Progenitor cell of endocrine pancreas (in vitro differentiated cells): ENCODE data around the gene SOS2. TPM values are rescaled to one million over a fixed set of nuclear protein-coding genes. Genes with fewer than 3 reads are reported as not detected.

Experiments used
- DNase-seq: peaks from one replicate; pipeline ENCODE4 v3.0.0; 2021; ENCODE audit warnings: low spot score; ENCODE audit not compliant: unreplicated experiment
- H3K27ac Mint-ChIP-seq: 2 replicates; pipeline ENCODE4 v1.8.0; 2021; ENCODE audit warnings: mild to moderate bottlenecking, moderate library complexity, mixed read lengths
- H3K27me3 Mint-ChIP-seq: 2 replicates; pipeline ENCODE4 v1.8.0; 2021; ENCODE audit warnings: mixed read lengths
- H3K36me3 Mint-ChIP-seq: 2 replicates; pipeline ENCODE4 v1.8.0; 2022; ENCODE audit warnings: mixed read lengths; ENCODE audit not compliant: insufficient read depth
- H3K4me1 Mint-ChIP-seq: 2 replicates; pipeline ENCODE4 v1.8.0; 2021; ENCODE audit warnings: low read depth, mixed read lengths
- H3K4me3 Mint-ChIP-seq: 2 replicates; pipeline ENCODE4 v1.8.0; 2021; ENCODE audit warnings: low read depth, mild to moderate bottlenecking, moderate library complexity, mixed read lengths
- H3K9me3 Mint-ChIP-seq: 2 replicates; pipeline ENCODE4 v1.8.0; 2021; ENCODE audit warnings: low read depth, mixed read lengths
- total RNA-seq: library from RNA; stranded (reverse); gene quantifications from 2 replicates; pipeline ENCODE4 v1.2.1, GENCODE V29; 2021
- TF ChIP-seq, protein P1 (sequence below): fragments of 200-600 bp; sonication (generic); IDR thresholded peaks from one replicate; pipeline ENCODE4 v1.5.0; 2021; ENCODE audit warnings: antibody characterized with exemption, mild to moderate bottlenecking; ENCODE audit not compliant: unreplicated experiment

The SOS2 gene
- total RNA-seq, 1 donor from 2014 or later = 35.7 TPM

DNA sequence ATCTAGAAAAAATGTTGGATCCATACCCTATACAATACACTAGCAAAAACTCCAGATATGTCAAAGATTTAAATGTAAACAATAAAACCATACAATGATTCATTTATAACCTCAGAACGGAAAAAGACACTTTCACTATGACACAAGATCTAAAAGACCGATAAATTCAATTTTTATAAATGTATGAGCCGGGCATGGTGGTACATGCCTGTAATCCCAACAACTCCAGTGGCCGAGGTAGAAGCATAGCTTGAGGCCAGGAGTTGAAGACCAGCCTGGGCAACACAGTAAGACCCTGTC lies 2.5 kb upstream of the SOS2 start:
- H3K4me3 Mint-ChIP-seq = no peak overlapping the region
- no peak overlapping the region for H3K27ac Mint-ChIP-seq
- no peak for DNase-seq
- no peaks in the 10 kb centered on the region for H3K27me3 Mint-ChIP-seq
- H3K36me3 Mint-ChIP-seq = no peaks in the 10 kb centered on the region
- peaks cover 16% of the 10 kb centered on the region for H3K4me1 Mint-ChIP-seq
- no peaks in the 10 kb centered on the region for H3K9me3 Mint-ChIP-seq
- TF ChIP-seq, protein P1, sequence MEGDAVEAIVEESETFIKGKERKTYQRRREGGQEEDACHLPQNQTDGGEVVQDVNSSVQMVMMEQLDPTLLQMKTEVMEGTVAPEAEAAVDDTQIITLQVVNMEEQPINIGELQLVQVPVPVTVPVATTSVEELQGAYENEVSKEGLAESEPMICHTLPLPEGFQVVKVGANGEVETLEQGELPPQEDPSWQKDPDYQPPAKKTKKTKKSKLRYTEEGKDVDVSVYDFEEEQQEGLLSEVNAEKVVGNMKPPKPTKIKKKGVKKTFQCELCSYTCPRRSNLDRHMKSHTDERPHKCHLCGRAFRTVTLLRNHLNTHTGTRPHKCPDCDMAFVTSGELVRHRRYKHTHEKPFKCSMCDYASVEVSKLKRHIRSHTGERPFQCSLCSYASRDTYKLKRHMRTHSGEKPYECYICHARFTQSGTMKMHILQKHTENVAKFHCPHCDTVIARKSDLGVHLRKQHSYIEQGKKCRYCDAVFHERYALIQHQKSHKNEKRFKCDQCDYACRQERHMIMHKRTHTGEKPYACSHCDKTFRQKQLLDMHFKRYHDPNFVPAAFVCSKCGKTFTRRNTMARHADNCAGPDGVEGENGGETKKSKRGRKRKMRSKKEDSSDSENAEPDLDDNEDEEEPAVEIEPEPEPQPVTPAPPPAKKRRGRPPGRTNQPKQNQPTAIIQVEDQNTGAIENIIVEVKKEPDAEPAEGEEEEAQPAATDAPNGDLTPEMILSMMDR = no peak

DNA sequence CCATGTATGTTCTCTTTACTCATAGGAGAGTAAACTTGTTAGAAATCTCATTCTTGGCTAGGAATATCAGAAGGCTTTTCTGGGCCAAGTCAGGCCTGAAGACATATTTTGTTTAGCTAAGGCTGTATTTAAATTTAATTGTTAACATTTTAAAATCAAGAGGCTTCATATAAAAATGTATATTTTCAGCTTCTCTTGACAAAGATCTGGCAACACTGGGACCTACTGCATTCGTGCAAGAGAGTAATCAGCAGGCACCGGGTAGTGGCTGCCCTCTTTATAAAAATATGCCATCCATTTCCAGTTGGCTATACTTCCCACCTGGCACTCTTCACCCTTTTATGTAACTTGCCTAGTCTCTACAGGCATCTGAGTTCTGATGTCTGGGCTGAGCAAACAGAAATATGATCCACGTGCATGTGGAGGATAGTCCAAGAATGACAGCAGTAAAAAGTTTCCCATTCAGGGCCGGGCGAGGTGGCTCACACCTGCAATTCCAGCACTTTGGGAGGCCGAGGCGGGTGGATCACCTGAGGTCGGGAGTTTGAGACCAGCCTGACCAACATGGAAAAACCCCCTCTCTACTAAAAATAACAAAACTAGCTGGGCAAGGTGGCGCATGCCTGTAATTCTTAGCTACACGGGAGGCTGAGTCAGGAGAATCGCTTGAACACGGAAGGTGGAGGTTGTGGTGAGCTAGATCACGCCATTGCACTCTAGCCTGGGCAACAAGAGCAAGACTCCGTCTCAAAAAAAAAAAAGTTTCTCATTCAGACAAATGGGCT lies 2.0 kb upstream of the SOS2 start:
- no peak overlapping the region for H3K4me3 Mint-ChIP-seq
- H3K27ac Mint-ChIP-seq = no peak overlapping the region
- peaks cover 19% of the 10 kb centered on the region for H3K4me1 Mint-ChIP-seq
- H3K9me3 Mint-ChIP-seq = peaks cover 5% of the 10 kb centered on the region
- H3K36me3 Mint-ChIP-seq = peaks cover 5% of the 10 kb centered on the region
- no peaks in the 10 kb centered on the region for H3K27me3 Mint-ChIP-seq
- TF ChIP-seq, protein P1 = no peak
- DNase-seq = no peak

DNA sequence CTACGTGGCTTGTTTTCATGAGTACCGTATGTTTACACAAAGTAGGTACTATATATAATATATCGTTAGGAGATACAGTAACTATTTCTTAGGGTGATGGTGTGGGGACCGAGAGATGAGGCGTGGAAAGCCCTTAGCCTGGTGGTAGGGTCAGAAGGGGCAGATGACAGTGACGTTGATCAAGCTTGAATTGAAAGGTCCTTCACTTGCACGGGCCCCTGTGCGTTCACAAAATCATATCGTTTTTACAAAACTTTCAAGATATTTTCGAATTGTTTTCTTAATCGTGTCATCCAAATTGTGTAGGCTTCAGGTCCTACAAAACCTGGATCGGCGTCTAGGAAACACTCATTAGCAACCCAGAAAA lies 881 bp upstream of the SOS2 start:
- peak overlapping the region; percentile 95 for H3K27ac Mint-ChIP-seq
- peaks cover 17% of the 10 kb centered on the region for H3K4me1 Mint-ChIP-seq
- peaks cover 6% of the 10 kb centered on the region for H3K36me3 Mint-ChIP-seq
- H3K27me3 Mint-ChIP-seq = no peaks in the 10 kb centered on the region
- TF ChIP-seq, protein P1 = no peak
- peak overlapping the region; percentile 85 for H3K4me3 Mint-ChIP-seq
- peaks cover 5% of the 10 kb centered on the region for H3K9me3 Mint-ChIP-seq
- no peak for DNase-seq

DNA sequence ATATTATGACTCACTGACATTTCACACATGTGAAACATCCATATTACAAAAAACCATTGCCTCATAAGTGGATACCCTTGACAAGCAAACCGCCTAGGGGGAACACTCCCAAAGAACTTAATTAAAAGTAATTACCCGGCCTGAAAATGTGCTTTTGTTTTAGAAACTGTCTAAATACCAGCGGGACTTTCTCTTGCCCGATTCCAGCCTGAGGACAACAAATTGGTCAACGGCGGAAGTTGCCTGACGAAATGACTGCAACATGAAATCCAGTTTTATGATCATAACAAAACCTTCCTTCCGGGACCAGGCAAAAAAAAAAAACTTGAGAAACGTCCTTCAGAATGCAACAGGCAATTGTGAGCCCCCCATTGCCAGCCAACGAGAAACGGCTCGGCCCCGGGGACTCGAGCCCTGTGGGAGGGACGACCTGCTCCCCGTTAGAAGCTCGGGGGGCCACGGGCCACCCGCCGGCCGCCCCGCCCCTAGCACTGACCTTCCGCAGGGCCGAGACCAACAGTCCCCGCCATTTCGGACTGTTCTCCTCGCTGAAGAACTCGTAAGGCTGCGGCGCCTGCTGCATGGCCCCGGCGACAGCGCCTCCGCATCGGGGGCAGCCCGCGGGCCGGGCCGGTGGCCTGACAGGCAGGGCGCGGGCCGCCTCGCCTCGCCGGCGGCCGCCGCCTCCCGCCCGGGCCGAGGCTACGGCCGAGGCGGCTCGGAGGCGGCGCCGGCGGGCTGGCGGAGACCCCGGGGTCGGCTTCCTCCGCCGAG lies 490 bp downstream of the SOS2 start:
- H3K4me1 Mint-ChIP-seq = peaks cover 28% of the 10 kb centered on the region
- H3K9me3 Mint-ChIP-seq = peaks cover 5% of the 10 kb centered on the region
- H3K27me3 Mint-ChIP-seq = no peaks in the 10 kb centered on the region
- TF ChIP-seq, protein P1 = no peak
- H3K36me3 Mint-ChIP-seq = peaks cover 7% of the 10 kb centered on the region
- DNase-seq = peak; percentile 32
- peak overlapping the region; percentile 94 for H3K27ac Mint-ChIP-seq
- peak overlapping the region; percentile 89 for H3K4me3 Mint-ChIP-seq

DNA sequence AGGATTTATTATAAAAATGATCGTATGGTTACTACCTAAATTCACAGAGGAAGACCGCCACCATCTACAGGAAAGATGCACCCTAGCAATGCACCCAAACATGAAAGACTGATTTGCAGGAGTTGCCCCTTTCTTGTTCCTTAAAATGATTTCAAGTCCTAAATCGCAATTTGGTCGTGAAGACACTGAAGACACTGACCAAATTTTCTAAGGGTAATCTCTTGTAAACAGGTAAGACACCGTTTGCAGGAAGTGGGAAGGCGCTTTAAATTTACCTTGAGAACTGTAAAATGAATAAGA lies 1.0 kb downstream of the SOS2 start:
- TF ChIP-seq, protein P1 = no peak
- Mint-ChIP-seq H3K4me3 (peak overlapping the region; percentile 89), H3K27me3 (no peaks in the 10 kb centered on the region), H3K27ac (peak overlapping the region; percentile 94), H3K36me3 (peaks cover 7% of the 10 kb centered on the region), H3K4me1 (peaks cover 30% of the 10 kb centered on the region), H3K9me3 (peaks cover 5% of the 10 kb centered on the region)
- no peak for DNase-seq
